Endodermal cell (in vitro differentiated cells): Measurements from ENCODE around the gene SOX6. TPM values are rescaled to one million over a fixed set of nuclear protein-coding genes. Genes with fewer than 3 reads are reported as not detected.

Source experiments
- DNase-seq: peaks from one replicate; pipeline ENCODE4 v3.0.0-alpha.2; 2017
- H3K27ac ChIP-seq: 2 replicates; pipeline ENCODE4 v1.5.1; 2013; ENCODE audit warnings: mild to moderate bottlenecking, low read depth, low read length, moderate library complexity
- H3K27me3 ChIP-seq: 2 replicates; pipeline ENCODE4 v1.6.1; 2013; ENCODE audit warnings: mild to moderate bottlenecking, low read length, moderate library complexity; ENCODE audit not compliant: insufficient read depth, control insufficient read depth, poor library complexity, severe bottlenecking
- H3K36me3 ChIP-seq: 2 replicates; pipeline ENCODE4 v1.7.0; 2013; ENCODE audit warnings: mild to moderate bottlenecking, low read length, moderate library complexity; ENCODE audit not compliant: control insufficient read depth, insufficient read depth
- H3K4me1 ChIP-seq: one replicate; pipeline ENCODE4 v1.7.0; 2013; ENCODE audit warnings: low read length; ENCODE audit not compliant: control insufficient read depth, insufficient read depth
- H3K4me3 ChIP-seq: 2 replicates; pipeline ENCODE4 v1.5.1; 2013; ENCODE audit warnings: mild to moderate bottlenecking, low read length, moderate library complexity
- H3K9ac ChIP-seq: 2 replicates; pipeline ENCODE4 v1.6.1; 2013; ENCODE audit warnings: mild to moderate bottlenecking, low read length, moderate library complexity; ENCODE audit not compliant: poor library complexity, severe bottlenecking; ENCODE audit errors: extremely low read depth
- H3K9me3 ChIP-seq: 2 replicates; pipeline ENCODE4 v1.6.1; 2013; ENCODE audit warnings: mild to moderate bottlenecking, low read length, moderate library complexity; ENCODE audit not compliant: control insufficient read depth
- H3K27ac Mint-ChIP-seq: 2 replicates; pipeline ENCODE4 v1.8.0; 2020; ENCODE audit warnings: mixed read lengths
- H3K27me3 Mint-ChIP-seq: 2 replicates; pipeline ENCODE4 v1.8.0; 2021; ENCODE audit warnings: mild to moderate bottlenecking, mixed read lengths; ENCODE audit not compliant: insufficient read depth
- H3K36me3 Mint-ChIP-seq: 2 replicates; pipeline ENCODE4 v1.8.0; 2020; ENCODE audit warnings: low read depth, mixed read lengths
- H3K4me1 Mint-ChIP-seq: 2 replicates; pipeline ENCODE4 v1.8.0; 2020; ENCODE audit warnings: mixed read lengths
- H3K4me3 Mint-ChIP-seq: 2 replicates; pipeline ENCODE4 v1.8.0; 2020; ENCODE audit warnings: mild to moderate bottlenecking, moderate library complexity, mixed read lengths
- H3K9me3 Mint-ChIP-seq: 2 replicates; pipeline ENCODE4 v1.8.0; 2020; ENCODE audit warnings: mild to moderate bottlenecking, mixed read lengths
- total RNA-seq, 2 donors: library from RNA; stranded (reverse); fragmentation: NEBNext Ultra II Directional in 1 of 2; extraction: Animal tissue kit (Norgen Biotek cat#: 25700) in 1 of 2; gene quantifications; 2 replicates in 1 of 2; 3 replicates in 1 of 2; pipeline ENCODE4 v1.2.1, GENCODE V29; 2021
- TF ChIP-seq, protein P1 (sequence below): fragments of 200-600 bp; sonication (generic); conservative IDR thresholded peaks from 2 replicates; pipeline ENCODE4 v1.5.0; 2021; ENCODE audit warnings: antibody characterized with exemption, mild to moderate bottlenecking

Gene SOX6
- total RNA-seq, 2 donors from 2014 or later: 0.13 to 0.20 TPM

DNA sequence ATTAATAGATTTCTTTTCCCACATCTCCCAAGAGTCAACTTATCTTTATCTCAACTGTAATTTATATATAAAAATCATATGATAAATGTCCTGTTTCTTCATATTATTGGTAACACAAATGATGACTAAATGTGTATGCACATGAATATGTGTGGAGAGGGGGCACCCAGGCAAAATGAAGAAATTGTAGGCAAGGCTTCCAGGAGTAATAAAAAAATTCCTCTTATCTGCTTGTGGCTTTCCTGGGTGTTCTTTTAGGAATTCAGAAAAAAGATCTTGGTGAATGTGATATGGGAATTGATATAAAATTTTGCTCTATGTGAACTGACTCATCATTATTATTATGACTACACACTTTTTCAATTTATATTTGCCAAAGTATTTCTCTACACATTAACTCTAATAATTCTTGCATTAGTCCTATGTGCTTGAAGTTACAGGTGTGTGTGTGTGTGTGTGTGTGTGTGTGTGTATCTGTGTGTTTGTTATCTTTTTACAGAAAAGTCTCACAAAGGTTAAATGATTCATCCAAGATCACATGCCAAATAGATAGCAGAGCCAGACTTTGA is 197.8 kb downstream of the SOX6 start:
- Mint-ChIP-seq H3K27me3 (no peaks in the 10 kb centered on the region), H3K36me3 (no peaks in the 10 kb centered on the region), H3K27ac (no peak overlapping the region), H3K4me1 (no peaks in the 10 kb centered on the region), H3K4me3 (no peak overlapping the region), H3K9me3 (no peaks in the 10 kb centered on the region)
- no peak overlapping the region for H3K4me3 ChIP-seq
- no peaks in the 10 kb centered on the region for H3K36me3 ChIP-seq
- H3K4me1 ChIP-seq: no peaks in the 10 kb centered on the region
- TF ChIP-seq, protein P1, sequence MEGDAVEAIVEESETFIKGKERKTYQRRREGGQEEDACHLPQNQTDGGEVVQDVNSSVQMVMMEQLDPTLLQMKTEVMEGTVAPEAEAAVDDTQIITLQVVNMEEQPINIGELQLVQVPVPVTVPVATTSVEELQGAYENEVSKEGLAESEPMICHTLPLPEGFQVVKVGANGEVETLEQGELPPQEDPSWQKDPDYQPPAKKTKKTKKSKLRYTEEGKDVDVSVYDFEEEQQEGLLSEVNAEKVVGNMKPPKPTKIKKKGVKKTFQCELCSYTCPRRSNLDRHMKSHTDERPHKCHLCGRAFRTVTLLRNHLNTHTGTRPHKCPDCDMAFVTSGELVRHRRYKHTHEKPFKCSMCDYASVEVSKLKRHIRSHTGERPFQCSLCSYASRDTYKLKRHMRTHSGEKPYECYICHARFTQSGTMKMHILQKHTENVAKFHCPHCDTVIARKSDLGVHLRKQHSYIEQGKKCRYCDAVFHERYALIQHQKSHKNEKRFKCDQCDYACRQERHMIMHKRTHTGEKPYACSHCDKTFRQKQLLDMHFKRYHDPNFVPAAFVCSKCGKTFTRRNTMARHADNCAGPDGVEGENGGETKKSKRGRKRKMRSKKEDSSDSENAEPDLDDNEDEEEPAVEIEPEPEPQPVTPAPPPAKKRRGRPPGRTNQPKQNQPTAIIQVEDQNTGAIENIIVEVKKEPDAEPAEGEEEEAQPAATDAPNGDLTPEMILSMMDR: no peak
- no peak overlapping the region for H3K27ac ChIP-seq
- no peak for DNase-seq
- no peaks in the 10 kb centered on the region for H3K9me3 ChIP-seq
- no peak overlapping the region for H3K9ac ChIP-seq
- no peaks in the 10 kb centered on the region for H3K27me3 ChIP-seq

DNA sequence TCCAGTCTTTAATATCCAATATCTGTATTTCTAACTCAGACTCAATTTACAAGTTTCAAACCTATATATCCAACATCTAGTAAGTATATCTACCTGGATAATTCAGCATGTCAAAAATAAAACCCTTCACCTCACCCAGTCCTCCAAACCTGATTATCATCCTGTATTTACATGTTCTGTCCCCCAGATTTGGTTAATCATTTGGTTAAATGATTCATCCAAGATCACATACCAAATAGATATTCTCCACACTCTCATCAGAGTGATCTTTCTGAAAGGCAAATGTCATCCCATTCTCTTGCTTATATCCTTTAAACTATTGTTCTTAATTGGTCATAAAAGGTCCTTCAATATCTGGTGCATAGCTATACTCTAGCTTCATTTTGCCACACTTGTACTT is 199.0 kb downstream of the SOX6 start:
- Histone ChIP-seq H3K9ac (no peak overlapping the region), H3K4me3 (no peak overlapping the region), H3K27ac (no peak overlapping the region), H3K4me1 (no peaks in the 10 kb centered on the region), H3K36me3 (no peaks in the 10 kb centered on the region), H3K9me3 (no peaks in the 10 kb centered on the region), H3K27me3 (no peaks in the 10 kb centered on the region)
- Mint-ChIP-seq H3K4me3 (no peak overlapping the region), H3K27me3 (no peaks in the 10 kb centered on the region), H3K4me1 (no peaks in the 10 kb centered on the region), H3K36me3 (no peaks in the 10 kb centered on the region), H3K27ac (no peak overlapping the region), H3K9me3 (no peaks in the 10 kb centered on the region)
- no peak for DNase-seq
- TF ChIP-seq, protein P1: no peak

DNA sequence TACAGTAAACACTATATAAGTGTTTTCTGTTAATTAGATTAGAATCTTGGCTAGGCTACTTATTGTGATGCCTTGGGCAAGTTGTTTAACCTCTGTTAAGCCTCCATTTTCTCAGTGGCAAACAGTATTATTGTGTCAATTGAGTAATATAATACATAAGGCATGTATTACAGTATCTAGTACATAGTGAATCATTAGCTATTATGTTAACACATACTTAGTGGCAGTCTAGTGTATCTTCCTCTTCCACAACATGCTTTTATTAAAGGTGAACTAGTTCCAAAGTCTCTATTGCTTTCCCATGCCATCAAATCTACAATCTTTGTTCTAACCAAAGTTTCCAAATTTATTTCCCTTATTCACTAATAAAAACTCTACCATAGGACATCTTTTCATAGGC is 200.9 kb downstream of the SOX6 start:
- Mint-ChIP-seq H3K36me3 (no peaks in the 10 kb centered on the region), H3K4me3 (no peak overlapping the region), H3K27ac (no peak overlapping the region), H3K4me1 (no peaks in the 10 kb centered on the region), H3K9me3 (no peaks in the 10 kb centered on the region), H3K27me3 (no peaks in the 10 kb centered on the region)
- DNase-seq: no peak
- Histone ChIP-seq H3K27me3 (no peaks in the 10 kb centered on the region), H3K4me3 (no peak overlapping the region), H3K9ac (no peak overlapping the region), H3K36me3 (no peaks in the 10 kb centered on the region), H3K9me3 (no peaks in the 10 kb centered on the region), H3K27ac (no peak overlapping the region), H3K4me1 (no peaks in the 10 kb centered on the region)
- TF ChIP-seq, protein P1: no peak
